ENCODE measurements around the gene PINLYP. TPM values are rescaled to one million over a fixed set of nuclear protein-coding genes. Genes with fewer than 3 reads are reported as not detected.

Gene PINLYP
- total and polyA plus RNA-seq, 9 of the 15 experiments (the other 6 are each of a cell fraction or from before 2014, with no cell fraction given): 1.00 to 6.7 (median 2.2) TPM

DNA sequence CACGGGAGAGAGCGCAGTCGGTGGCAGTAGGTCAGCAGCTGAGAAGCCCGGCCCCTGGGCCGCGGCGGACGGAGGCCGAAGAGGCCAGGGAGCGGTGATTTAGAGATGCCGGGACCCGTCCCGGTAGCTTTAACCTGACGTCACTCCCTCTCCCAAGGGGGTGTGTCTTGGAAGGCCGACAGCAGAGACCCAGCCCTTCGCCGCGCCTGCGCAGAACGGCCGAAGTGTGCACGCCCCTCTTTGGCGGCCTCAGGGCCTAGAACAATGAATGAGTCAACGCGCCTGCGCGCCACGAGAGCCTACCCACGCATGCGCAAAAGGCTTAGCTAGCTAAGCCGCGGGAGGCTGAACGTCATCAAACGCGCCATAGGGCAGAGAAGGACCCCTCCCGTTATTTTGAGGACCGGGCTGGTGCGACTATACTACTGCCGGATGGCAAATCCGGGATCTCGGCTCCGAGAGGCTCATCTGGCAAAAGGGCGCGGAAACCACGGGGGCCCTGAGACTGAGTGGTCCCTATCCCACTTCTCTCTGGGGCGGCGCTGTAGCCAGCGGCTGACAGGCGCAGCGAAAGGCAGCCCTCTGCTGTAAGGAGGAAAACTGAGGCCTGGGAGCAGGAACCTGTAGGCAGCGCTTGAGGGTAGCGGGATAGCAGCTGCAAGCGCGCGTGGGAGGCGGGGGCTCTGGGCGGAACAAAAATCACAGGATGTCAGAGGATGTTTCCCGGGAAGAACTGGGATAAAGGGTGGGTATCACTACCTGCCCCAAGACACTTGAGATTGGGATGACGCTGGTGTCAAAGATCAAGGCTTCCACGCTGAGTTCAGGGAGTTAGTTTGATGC, 20.6 kb downstream of the PINLYP start, which contains the start of the genes IRGQ and ZNF576 (continued):
- TF ChIP-seq, protein P1, sequence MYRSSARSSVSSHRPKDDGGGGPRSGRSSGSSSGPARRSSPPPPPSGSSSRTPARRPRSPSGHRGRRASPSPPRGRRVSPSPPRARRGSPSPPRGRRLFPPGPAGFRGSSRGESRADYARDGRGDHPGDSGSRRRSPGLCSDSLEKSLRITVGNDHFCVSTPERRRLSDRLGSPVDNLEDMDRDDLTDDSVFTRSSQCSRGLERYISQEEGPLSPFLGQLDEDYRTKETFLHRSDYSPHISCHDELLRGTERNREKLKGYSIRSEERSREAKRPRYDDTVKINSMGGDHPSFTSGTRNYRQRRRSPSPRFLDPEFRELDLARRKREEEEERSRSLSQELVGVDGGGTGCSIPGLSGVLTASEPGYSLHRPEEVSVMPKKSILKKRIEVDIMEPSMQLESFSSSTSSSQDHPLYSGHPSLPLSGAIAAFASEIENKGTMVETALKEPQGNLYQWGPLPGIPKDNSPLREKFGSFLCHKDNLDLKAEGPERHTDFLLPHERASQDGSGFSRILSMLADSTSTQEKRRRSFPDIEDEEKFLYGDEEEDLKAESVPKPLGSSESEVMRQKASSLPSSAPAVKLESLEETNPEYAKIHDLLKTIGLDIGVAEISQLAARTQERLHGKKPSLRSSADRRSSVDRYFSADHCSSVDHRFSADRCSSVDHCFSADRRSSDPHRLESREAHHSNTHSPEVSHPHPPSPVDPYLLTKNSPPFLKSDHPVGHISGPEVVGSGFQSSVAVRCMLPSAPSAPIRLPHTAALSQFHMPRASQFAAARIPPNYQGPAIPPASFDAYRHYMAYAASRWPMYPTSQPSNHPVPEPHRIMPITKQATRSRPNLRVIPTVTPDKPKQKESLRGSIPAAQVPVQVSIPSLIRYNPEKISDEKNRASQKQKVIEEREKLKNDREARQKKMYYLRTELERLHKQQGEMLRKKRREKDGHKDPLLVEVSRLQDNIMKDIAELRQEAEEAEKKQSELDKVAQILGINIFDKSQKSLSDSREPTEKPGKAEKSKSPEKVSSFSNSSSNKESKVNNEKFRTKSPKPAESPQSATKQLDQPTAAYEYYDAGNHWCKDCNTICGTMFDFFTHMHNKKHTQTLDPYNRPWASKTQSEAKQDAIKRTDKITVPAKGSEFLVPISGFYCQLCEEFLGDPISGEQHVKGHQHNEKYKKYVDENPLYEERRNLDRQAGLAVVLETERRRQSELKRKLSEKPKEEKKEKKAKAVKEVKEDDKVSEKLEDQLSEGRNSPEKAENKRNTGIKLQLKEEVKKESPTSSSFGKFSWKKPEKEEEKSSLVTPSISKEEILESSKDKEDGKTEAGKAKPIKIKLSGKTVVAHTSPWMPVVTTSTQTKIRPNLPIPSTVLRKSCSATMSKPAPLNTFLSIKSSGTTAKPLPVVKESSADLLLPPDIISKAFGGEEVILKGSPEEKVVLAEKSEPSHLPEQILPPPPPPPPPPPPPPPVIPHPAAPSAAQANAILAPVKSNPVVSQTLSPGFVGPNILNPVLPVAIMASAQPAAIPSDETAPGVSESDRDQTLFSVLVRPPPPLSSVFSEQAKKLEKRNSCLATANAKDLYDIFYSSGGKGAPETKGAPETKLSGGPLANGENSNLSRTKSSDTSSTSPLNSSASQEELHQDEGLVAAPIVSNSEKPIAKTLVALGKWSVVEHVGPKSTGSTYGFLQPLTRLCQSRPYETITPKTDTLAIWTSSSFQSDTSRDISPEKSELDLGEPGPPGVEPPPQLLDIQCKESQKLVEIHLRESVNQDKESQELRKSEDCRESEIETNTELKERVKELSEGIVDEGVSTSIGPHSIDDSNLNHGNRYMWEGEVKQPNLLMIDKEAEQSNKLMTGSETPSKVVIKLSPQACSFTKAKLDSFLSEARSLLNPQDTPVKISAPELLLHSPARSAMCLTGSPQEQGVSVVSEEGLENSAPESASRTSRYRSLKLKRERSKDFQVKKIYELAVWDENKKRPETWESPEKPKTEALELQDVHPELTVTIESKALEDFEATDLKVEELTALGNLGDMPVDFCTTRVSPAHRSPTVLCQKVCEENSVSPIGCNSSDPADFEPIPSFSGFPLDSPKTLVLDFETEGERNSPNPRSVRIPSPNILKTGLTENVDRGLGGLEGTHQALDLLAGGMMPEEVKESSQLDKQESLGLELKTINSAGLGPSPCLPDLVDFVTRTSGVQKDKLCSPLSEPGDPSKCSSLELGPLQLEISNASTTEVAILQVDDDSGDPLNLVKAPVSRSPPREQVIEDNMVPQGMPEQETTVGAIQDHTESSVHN (IDR thresholded peaks at IDR 0.05; ENCODE audit: borderline replicate concordance in 1 of 2, low read depth in 1 of 2): peak in 1 of 2 experiments; percentile 43; a peak in 1 of 4 replicates
- TF ChIP-seq, protein P2, sequence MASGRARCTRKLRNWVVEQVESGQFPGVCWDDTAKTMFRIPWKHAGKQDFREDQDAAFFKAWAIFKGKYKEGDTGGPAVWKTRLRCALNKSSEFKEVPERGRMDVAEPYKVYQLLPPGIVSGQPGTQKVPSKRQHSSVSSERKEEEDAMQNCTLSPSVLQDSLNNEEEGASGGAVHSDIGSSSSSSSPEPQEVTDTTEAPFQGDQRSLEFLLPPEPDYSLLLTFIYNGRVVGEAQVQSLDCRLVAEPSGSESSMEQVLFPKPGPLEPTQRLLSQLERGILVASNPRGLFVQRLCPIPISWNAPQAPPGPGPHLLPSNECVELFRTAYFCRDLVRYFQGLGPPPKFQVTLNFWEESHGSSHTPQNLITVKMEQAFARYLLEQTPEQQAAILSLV (tag; IDR thresholded peaks at IDR 0.05): no peak
- TF ChIP-seq NFE2L1 (tag; IDR thresholded peaks at IDR 0.05; ENCODE audit: borderline replicate concordance, low read depth) (no peak), SETDB1 (IDR thresholded peaks at IDR 0.05; ENCODE audit: low read length) (no peak), STAT5A (IDR thresholded peaks at IDR 0.05; ENCODE audit: borderline replicate concordance, low read length) (peak; percentile 36; the same call in 1 of the 2 replicates), PURB (CRISPR knock-in tag; IDR thresholded peaks at IDR 0.05; ENCODE audit: low read depth) (no peak)
- TF ChIP-seq, protein P3, sequence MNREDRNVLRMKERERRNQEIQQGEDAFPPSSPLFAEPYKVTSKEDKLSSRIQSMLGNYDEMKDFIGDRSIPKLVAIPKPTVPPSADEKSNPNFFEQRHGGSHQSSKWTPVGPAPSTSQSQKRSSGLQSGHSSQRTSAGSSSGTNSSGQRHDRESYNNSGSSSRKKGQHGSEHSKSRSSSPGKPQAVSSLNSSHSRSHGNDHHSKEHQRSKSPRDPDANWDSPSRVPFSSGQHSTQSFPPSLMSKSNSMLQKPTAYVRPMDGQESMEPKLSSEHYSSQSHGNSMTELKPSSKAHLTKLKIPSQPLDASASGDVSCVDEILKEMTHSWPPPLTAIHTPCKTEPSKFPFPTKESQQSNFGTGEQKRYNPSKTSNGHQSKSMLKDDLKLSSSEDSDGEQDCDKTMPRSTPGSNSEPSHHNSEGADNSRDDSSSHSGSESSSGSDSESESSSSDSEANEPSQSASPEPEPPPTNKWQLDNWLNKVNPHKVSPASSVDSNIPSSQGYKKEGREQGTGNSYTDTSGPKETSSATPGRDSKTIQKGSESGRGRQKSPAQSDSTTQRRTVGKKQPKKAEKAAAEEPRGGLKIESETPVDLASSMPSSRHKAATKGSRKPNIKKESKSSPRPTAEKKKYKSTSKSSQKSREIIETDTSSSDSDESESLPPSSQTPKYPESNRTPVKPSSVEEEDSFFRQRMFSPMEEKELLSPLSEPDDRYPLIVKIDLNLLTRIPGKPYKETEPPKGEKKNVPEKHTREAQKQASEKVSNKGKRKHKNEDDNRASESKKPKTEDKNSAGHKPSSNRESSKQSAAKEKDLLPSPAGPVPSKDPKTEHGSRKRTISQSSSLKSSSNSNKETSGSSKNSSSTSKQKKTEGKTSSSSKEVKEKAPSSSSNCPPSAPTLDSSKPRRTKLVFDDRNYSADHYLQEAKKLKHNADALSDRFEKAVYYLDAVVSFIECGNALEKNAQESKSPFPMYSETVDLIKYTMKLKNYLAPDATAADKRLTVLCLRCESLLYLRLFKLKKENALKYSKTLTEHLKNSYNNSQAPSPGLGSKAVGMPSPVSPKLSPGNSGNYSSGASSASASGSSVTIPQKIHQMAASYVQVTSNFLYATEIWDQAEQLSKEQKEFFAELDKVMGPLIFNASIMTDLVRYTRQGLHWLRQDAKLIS (CRISPR knock-in tag; IDR thresholded peaks at IDR 0.05): no peak
- TF ChIP-seq, protein P4, sequence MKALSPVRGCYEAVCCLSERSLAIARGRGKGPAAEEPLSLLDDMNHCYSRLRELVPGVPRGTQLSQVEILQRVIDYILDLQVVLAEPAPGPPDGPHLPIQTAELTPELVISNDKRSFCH (CRISPR knock-in tag; IDR thresholded peaks at IDR 0.05): no peak
- TF ChIP-seq, protein P4 (tag; IDR thresholded peaks at IDR 0.05): peak; percentile 78
- TF ChIP-seq, protein P5, sequence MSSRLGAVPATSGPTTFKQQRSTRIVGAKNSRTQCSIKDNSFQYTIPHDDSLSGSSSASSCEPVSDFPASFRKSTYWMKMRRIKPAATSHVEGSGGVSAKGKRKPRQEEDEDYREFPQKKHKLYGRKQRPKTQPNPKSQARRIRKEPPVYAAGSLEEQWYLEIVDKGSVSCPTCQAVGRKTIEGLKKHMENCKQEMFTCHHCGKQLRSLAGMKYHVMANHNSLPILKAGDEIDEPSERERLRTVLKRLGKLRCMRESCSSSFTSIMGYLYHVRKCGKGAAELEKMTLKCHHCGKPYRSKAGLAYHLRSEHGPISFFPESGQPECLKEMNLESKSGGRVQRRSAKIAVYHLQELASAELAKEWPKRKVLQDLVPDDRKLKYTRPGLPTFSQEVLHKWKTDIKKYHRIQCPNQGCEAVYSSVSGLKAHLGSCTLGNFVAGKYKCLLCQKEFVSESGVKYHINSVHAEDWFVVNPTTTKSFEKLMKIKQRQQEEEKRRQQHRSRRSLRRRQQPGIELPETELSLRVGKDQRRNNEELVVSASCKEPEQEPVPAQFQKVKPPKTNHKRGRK (tag; IDR thresholded peaks at IDR 0.05): no peak

Measured in K562 (cell line).